Hepatocyte (in vitro differentiated cells): ENCODE results near the gene KRT83.

Experiments used
- CTCF ChIP-seq: fragments of 200-600 bp; sonication (generic); IDR thresholded peaks from 2 replicates; pipeline ENCODE4 v1.5.1; 2016; ENCODE audit warnings: antibody characterized with exemption, mild to moderate bottlenecking; ENCODE audit not compliant: poor library complexity
- EZH2 ChIP-seq: fragments of 200-600 bp; sonication (generic); IDR thresholded peaks from 2 replicates; pipeline ENCODE4 v1.6.1; 2016; ENCODE audit warnings: antibody characterized with exemption, mild to moderate bottlenecking, borderline replicate concordance
- EZH2phosphoT487 ChIP-seq: fragments of 200-600 bp; sonication (generic); IDR thresholded peaks from one replicate; pipeline ENCODE4 v1.6.1; 2018; ENCODE audit warnings: antibody characterized with exemption, mild to moderate bottlenecking, low read depth, moderate library complexity; ENCODE audit not compliant: unreplicated experiment, severe bottlenecking

- peak; percentile 15 for TF ChIP-seq CTCF
- TF ChIP-seq EZH2 = no peak
- TF ChIP-seq EZH2phosphoT487 = no peak
Measured at GRCh38 chr12:52307836-52308805, 13.1 kb downstream of the KRT83 start.
